C4-2B (cell line): Measurements from ENCODE around the gene LATS1.

Experiments used
- CTCF ChIP-seq: fragments of 450-650 bp; conservative IDR thresholded peaks from 2 replicates; pipeline ENCODE4 v1.5.1; 2017; ENCODE audit warnings: mild to moderate bottlenecking
- ZFX ChIP-seq: fragments of 450-650 bp; IDR thresholded peaks from 2 replicates; pipeline ENCODE4 v1.6.1; 2017

- TF ChIP-seq CTCF: no peak
- TF ChIP-seq ZFX: no peak
Measured at GRCh38 chr6:149766156-149766769, 48.4 kb upstream of the LATS1 start.
